Dermis blood vessel endothelial cell (primary cell): ENCODE measurements around the gene HSPBAP1. TPM values are rescaled to one million over a fixed set of nuclear protein-coding genes. Genes with fewer than 3 reads are reported as not detected.

Experiments
- DNase-seq: peaks from one replicate; pipeline ENCODE4 v3.0.0; 2010
- total RNA-seq: library from RNA; depleted of rRNA; stranded (reverse); fragments of >200 nt; gene quantifications from 2 replicates; pipeline ENCODE4 v1.2.3, GENCODE V29; 2014

HSPBAP1 gene, protein sequence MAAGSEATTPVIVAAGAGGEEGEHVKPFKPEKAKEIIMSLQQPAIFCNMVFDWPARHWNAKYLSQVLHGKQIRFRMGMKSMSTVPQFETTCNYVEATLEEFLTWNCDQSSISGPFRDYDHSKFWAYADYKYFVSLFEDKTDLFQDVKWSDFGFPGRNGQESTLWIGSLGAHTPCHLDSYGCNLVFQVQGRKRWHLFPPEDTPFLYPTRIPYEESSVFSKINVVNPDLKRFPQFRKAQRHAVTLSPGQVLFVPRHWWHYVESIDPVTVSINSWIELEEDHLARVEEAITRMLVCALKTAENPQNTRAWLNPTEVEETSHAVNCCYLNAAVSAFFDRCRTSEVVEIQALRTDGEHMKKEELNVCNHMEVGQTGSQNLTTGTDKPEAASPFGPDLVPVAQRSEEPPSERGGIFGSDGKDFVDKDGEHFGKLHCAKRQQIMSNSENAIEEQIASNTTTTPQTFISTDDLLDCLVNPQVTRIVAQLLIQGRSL
- total RNA-seq: 6.3 and 13.4 TPM in 2 replicates

- DNase-seq: peak; percentile 94
Observed at GRCh38 chr3:122793568-122794416, at the start of gene HSPBAP1. TSS of gene HSPBAP1 (minus strand) at chr3:122793831. CDS start at chr3:122793680, 151 bp downstream.

- DNase-seq: no peak
Observed at GRCh38 chr3:122835590-122835989, 42.0 kb upstream of the HSPBAP1 start.

DNA sequence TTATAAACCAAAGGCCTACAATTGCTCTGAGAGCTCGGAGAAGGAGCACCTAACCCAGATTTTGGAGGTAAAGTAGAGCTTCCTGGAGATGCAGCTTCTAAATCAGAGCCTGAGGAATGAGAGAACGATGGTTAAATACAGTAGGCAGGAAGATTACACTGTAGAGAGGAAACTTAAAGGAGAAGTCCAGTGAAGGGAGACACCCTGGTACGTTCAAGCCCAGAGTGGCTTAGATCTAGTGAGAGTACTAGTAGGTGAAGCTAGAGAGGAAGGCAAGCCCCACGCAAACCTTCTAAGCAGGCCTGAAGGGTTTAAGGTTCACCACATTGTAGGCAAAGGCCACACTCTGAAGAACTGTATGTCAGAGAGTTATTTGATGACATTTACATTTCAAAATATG lies 34.6 kb upstream of the HSPBAP1 start:
- no peak for DNase-seq

DNA sequence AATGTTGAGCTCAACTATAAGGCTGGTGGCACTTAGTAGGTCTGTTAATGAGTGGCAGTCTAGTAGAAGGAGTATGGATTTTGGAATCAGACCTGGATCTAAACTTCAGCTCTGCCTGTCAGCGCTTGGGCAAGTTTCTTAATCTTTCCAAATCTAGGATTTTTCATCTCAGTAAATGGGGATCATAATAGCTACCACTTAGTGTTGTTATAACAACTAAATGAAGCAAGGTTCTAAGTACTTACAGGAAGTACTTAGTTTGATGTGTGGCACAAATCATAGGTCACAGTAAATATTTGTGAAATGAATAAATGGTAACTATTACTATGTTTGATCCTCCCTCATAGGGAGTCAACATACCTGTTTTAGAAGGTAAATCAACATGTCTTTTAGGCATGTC lies 32.6 kb upstream of the HSPBAP1 start:
- no peak for DNase-seq

DNA sequence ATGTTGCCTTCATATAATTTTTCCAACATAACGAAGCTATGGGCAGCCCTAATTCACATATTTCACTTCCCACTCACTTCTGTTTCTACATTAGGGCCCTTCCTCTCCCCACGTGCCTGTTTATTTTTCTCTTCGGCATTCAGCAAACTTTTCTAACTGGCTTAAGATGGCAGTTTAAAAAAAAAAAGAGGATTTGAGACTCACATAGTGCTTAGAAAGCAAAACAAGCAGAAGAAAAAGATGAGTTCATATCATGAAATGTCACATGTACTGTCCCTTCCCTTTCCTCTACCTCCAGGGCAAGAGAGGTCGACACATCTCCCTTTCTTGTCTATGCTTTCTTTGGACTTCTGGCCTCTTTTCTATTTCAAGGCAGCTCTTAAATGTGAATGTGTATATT lies 31.8 kb upstream of the HSPBAP1 start:
- DNase-seq: no peak

- DNase-seq: no peak
Observed at GRCh38 chr3:122824465-122825381, 31.1 kb upstream of the HSPBAP1 start.

DNA sequence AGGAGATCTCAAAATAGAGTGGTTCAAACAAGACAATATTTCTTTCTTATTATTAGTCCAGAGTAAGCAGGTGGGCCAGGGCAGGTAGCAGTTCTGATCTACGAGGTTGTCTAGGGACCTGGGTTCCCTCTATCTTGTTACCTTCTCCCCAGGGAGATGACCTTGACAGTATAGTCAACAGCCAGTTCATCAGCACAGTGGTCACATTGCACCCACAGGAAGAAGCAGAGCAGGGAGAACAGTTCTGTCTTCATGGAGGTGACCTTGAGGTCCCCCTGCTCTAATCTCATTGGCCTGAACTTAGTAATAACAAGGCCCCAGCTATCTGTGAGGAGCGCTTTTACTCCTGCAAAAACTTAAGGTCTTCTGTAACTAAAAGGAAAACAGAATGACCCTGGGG lies 23.0 kb upstream of the HSPBAP1 start:
- no peak for DNase-seq

GRCh38 chr3:122810734-122811133 lies 17.1 kb upstream of the HSPBAP1 start:
- DNase-seq: no peak

GRCh38 chr3:122803977-122804376 lies 10.3 kb upstream of the HSPBAP1 start:
- DNase-seq: no peak

GRCh38 chr3:122802323-122802722 lies 8.7 kb upstream of the HSPBAP1 start:
- no peak for DNase-seq

DNA sequence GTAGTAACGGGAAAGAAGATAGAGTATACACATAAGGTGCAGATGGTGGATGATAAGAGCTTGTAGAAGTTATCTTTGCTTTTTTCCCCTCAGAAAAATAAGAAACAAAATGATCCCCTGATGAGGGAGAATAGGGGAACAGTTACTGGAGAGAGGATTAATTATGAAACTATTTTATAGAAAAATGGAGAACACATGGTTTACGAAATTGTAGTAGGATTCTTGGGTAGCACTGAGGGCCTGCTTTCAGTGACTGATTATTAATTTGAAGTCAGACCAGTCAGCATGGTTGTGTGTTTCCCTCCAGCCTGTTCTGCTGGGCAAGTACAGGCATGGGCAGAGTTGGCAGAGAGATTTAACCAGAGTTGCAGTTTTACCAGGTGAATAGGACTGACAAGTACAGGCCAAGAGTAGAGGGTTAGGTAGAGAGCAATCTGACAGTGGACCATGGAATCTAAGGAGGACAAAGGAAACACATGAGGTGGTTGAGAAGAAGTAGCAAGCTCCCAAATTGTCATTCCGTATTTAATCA lies 7.1 kb upstream of the HSPBAP1 start:
- no peak for DNase-seq

DNA sequence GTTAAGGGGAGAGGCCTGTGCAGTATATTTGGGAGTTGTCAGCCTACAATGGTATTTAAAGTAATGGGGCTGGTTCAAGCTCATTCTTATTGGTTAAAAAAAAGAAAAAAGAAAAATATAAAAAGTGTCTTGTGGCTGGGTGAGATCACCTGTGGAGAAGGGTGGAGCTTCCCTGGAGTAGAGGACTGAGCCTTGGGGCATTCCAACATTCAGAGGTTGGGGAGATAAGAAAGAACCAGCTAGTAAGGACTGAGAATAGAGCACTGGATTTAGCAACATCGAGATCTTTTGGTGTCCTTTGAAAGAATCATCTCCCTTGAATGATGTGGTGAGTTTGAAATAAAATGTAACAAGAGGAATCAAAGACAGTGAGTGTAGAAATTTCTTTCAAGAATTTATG lies 6.4 kb upstream of the HSPBAP1 start:
- DNase-seq: no peak

- no peak for DNase-seq
Observed at GRCh38 chr3:122799322-122799721, 5.7 kb upstream of the HSPBAP1 start.

DNA sequence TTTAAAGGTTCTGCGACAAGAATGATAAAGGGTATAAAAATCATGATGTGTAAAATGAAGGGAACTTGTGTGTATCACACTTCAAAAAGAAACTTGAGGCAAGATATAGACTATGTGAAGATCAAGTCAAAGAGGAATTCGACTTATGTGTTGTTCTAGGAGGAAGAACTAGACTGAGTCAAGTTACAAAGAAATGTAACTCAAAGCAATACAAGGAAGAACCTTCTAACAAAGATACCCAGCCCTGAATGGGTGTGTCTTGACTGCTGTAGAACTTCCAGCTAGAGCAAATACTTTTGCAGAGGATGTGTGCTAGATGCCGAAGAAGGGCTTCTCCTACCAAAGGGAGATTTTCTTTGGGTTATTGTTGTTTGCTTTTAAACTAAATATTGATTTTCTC lies 3.7 kb upstream of the HSPBAP1 start:
- no peak for DNase-seq

GRCh38 chr3:122795674-122796195 lies 2.1 kb upstream of the HSPBAP1 start:
- DNase-seq: no peak

GRCh38 chr3:122794779-122795673 lies 1.4 kb upstream of the HSPBAP1 start, which contains the start of gene SLC49A4:
TSS of gene SLC49A4 (plus strand) at chr3:122795069. CDS start at chr3:122795193, 124 bp downstream.
- peak; percentile 89 for DNase-seq

DNA sequence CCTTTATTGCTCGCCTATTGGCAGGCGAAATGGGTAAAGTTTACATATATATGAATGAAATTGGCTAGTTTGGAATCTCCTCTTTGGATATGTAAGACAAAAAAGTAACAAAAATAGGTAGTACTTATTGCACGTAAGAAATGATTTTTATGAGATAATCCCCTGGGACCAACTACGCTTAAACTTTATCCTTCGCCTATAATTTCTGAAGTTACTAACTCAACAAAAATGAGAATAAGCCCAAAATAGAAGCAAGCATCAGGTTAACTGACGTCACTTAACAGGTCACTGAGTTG lies 800 bp upstream of the HSPBAP1 start:
- no peak for DNase-seq

DNA sequence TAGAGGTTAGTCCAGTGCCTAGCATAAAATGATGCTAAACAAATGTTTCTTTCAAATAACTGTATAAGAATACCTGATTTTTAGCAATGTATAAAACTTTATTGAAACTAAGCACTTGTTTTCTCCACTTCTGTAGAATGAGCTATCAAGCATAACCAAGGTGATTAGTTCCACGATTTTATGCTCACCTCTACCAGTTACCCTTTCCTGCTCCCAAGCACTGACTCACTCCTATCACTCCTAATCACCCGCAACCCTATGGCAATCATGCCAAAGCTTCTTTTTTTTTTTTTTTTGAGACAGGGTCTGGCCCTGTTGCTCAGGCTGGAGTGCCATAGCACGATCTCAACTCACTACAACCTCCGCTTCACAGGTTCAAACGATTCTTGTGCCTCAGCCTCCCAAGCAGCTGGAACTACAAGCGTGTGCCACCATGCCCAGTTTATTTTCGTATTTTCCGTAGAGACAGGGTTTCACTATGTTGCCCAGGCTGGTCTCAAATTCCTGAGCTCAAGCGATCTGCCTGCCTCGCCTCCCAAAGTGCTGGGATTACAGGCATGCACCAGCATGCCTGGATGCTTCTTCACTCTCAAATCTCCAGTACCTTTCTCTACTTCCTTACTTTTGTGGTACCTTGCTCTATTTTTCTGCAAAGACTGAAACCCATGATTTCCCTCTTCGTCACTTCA lies 3.9 kb downstream of the HSPBAP1 start:
- no peak for DNase-seq

DNA sequence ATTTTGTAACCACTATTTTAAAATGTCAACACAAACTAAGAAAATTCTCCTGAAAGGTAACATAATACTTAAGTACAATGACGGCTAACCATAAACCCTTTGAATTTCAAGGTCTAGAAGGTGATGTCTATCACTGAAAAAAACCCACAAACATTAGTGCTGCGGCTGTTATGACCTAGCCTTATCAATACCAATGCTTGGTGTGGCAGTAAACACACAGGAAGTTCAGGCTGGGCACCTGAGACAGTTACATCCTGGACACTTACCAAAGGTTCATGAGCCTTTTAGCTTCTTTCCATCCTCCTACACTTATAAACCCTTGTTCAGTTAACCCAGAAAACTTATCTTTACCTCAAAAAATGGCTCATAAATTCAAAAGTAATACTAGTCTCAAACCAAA lies 5.8 kb downstream of the HSPBAP1 start:
- DNase-seq: no peak

GRCh38 chr3:122786066-122786465 lies 7.6 kb downstream of the HSPBAP1 start:
- no peak for DNase-seq
